OCI-LY1 (cell line): ENCODE data around the gene DCDC2B.

ENCODE experiments used
- H2AFZ ChIP-seq: fragments of 200-600 bp; sonication (generic), shearing (Covaris generic); 2 replicates; pipeline ENCODE4 v1.6.0; 2014; ENCODE audit warnings: antibody characterized with exemption, mild to moderate bottlenecking, low read length
- H3F3A ChIP-seq: fragments of 200-600 bp; sonication (generic), shearing (Covaris generic); 2 replicates; pipeline ENCODE4 v1.6.0; 2014; ENCODE audit warnings: mild to moderate bottlenecking, antibody characterized with exemption, low read length, moderate library complexity; ENCODE audit not compliant: insufficient read depth
- H3K27ac ChIP-seq: fragments of 200-600 bp; sonication (generic); 2 replicates; pipeline ENCODE4 v1.5.1; 2014; ENCODE audit warnings: low read length, mixed run types, mild to moderate bottlenecking, low read depth; ENCODE audit not compliant: poor library complexity, severe bottlenecking
- H3K27me3 ChIP-seq: fragments of 200-600 bp; sonication (generic); 2 replicates; pipeline ENCODE4 v1.6.0; 2014; ENCODE audit warnings: antibody characterized with exemption, mild to moderate bottlenecking, low read length, moderate library complexity; ENCODE audit not compliant: insufficient read depth
- H3K36me3 ChIP-seq: fragments of 200-600 bp; sonication (generic); 2 replicates; pipeline ENCODE4 v1.6.1; 2014; ENCODE audit warnings: mild to moderate bottlenecking, antibody characterized with exemption, low read length, moderate library complexity, mixed read lengths; ENCODE audit not compliant: insufficient read depth
- H3K4me1 ChIP-seq: fragments of 200-600 bp; sonication (generic); 2 replicates; pipeline ENCODE4 v1.5.1; 2014; ENCODE audit warnings: mild to moderate bottlenecking, low read length, moderate library complexity; ENCODE audit not compliant: insufficient read depth, severe bottlenecking
- H3K4me2 ChIP-seq: fragments of 200-600 bp; sonication (generic), shearing (Covaris generic); 2 replicates; pipeline ENCODE4 v1.6.1; 2014; ENCODE audit warnings: low read length
- H3K4me3 ChIP-seq: fragments of 200-600 bp; sonication (generic); 2 replicates; pipeline ENCODE4 v1.5.1; 2014; ENCODE audit warnings: low read length, low read depth, mild to moderate bottlenecking, mixed read lengths; ENCODE audit not compliant: poor library complexity, severe bottlenecking
- H3K79me2 ChIP-seq: fragments of 200-600 bp; shearing (Covaris generic); 2 replicates; pipeline ENCODE4 v1.6.1; 2016; ENCODE audit warnings: mixed run types, low read length, mixed read lengths; ENCODE audit not compliant: insufficient read depth
- H3K9ac ChIP-seq: fragments of 200-600 bp; sonication (generic), shearing (Covaris generic); 2 replicates; pipeline ENCODE4 v1.6.1; 2014; ENCODE audit warnings: mild to moderate bottlenecking, low read length, mixed read lengths
- H3K9me2 ChIP-seq: fragments of 200-600 bp; sonication (generic), shearing (Covaris generic); 2 replicates; pipeline ENCODE4 v1.6.1; 2014; ENCODE audit warnings: low read depth, mild to moderate bottlenecking, low read length, mixed read lengths
- H3K9me3 ChIP-seq: fragments of 200-600 bp; shearing (Covaris generic); 2 replicates; pipeline ENCODE4 v1.6.1; 2014; ENCODE audit warnings: low read length, mixed read lengths
- H4K20me1 ChIP-seq: fragments of 200-600 bp; sonication (generic), shearing (Covaris generic); 2 replicates; pipeline ENCODE4 v1.6.0; 2016; ENCODE audit warnings: mild to moderate bottlenecking, low read length; ENCODE audit not compliant: insufficient read depth
- EZH2 ChIP-seq: fragments of 200-600 bp; sonication (generic), shearing (Covaris generic); IDR thresholded peaks from 2 replicates; pipeline ENCODE4 v1.8.0; 2017; ENCODE audit warnings: borderline replicate concordance, mixed run types, mild to moderate bottlenecking, antibody characterized with exemption, low read length, moderate library complexity, mixed read lengths
- TF ChIP-seq, protein P1 (sequence below): fragments of 200-600 bp; sonication (generic), shearing (Covaris generic); IDR thresholded peaks from 2 replicates; pipeline ENCODE4 v1.5.1; 2017; ENCODE audit warnings: mild to moderate bottlenecking, antibody characterized with exemption, low read length, moderate library complexity, mixed read lengths

Gene DCDC2B

DNA sequence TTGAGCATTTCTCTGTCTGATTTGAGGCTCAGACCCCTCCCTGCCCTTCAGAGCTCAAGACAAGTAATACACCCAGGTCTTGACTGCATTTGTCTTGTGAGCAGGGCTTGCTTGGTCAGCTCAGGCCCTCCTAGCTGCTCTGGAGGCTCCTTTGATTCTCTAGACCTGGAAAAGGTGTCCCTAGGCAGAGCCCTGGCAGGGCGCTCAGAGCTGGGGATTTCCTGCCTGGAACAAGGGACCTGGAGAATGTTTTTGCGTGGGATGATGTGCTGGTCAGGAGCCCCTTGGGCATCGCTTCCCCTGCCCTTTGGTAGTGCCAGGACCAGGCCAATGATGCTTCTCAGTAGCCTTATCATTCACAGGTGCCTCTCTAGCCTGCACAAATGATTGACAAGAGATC, 13.4 kb upstream of the DCDC2B start:
- H3K4me2 ChIP-seq = no peak overlapping the region
- no peak overlapping the region for H3K27ac ChIP-seq
- H3F3A ChIP-seq = no peaks in the 10 kb centered on the region
- H3K9ac ChIP-seq = no peak overlapping the region
- peaks cover 74% of the 10 kb centered on the region for H3K36me3 ChIP-seq
- H3K9me2 ChIP-seq = no peaks in the 10 kb centered on the region
- H3K27me3 ChIP-seq = no peaks in the 10 kb centered on the region
- H3K4me3 ChIP-seq = no peak overlapping the region
- TF ChIP-seq, protein P1, sequence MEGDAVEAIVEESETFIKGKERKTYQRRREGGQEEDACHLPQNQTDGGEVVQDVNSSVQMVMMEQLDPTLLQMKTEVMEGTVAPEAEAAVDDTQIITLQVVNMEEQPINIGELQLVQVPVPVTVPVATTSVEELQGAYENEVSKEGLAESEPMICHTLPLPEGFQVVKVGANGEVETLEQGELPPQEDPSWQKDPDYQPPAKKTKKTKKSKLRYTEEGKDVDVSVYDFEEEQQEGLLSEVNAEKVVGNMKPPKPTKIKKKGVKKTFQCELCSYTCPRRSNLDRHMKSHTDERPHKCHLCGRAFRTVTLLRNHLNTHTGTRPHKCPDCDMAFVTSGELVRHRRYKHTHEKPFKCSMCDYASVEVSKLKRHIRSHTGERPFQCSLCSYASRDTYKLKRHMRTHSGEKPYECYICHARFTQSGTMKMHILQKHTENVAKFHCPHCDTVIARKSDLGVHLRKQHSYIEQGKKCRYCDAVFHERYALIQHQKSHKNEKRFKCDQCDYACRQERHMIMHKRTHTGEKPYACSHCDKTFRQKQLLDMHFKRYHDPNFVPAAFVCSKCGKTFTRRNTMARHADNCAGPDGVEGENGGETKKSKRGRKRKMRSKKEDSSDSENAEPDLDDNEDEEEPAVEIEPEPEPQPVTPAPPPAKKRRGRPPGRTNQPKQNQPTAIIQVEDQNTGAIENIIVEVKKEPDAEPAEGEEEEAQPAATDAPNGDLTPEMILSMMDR = no peak
- no peak for TF ChIP-seq EZH2
- H2AFZ ChIP-seq = no peak overlapping the region
- no peaks in the 10 kb centered on the region for H3K9me3 ChIP-seq
- H4K20me1 ChIP-seq = no peaks in the 10 kb centered on the region
- H3K4me1 ChIP-seq = peaks cover 14% of the 10 kb centered on the region
- no peaks in the 10 kb centered on the region for H3K79me2 ChIP-seq

DNA sequence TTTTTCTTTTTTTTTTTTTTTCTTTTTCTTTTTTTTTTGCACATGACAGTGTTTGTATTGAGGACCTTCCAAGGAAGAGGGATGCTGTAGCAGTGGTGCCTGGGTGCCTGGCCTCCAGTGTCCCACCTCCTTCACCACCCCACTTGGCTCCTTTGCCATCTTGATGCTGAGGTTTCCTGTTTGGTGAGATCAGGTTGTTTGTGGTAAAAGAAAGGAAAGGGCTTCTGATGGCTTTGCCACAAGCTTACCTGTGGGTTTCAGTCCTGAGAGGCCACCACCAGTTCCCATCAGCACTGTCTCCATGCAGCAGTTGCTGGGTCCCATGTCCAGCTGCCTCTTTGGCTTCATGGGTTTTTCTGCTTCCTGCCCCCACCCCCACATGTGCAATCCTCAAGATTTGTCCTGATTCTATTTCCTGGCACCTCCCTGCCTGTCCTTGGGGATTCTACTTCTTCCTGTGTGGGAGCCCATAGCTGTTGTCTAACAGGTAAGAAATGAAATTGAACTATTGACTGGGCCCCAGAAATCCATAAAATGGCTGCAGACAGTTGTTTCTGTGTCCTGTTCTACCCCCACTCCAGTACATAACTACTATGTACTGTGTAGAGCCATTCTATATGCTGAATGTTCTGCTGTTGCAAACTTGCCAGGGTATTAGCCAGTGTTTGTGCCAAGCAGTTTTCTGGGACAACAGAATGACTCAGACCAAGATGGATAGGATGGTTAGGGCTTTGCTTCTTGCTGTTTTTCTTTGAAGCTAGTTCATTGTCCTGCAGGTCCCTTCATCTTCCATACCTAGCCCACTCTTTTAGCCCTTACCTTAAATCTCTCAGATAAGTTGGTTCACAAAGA, 12.7 kb upstream of the DCDC2B start:
- no peak for TF ChIP-seq EZH2
- TF ChIP-seq, protein P1 = no peak
- no peaks in the 10 kb centered on the region for H4K20me1 ChIP-seq

DNA sequence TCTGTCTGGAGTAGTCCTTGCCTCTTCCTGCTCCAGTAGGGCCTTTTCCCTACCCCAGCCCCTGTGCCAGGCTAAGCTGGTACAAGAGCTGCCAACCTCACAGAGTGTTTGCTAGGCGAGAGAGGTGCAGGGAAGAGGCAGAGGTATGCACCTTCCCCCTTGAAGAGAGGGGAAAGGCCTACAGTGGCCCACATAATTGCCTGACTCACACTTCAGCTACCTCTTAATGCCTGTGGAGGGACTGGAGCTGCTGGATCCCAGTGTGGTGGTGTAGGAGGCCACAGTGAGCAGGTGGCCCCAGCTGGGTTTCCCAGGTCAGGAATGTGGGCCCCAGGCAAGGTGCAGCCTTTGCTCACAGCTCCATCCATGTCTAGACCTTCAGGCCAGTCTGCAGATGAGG, 11.8 kb upstream of the DCDC2B start:
- Histone ChIP-seq H3K27ac (no peak overlapping the region), H4K20me1 (no peaks in the 10 kb centered on the region), H3K9me2 (no peaks in the 10 kb centered on the region), H3K4me2 (no peak overlapping the region), H3K4me1 (peaks cover 27% of the 10 kb centered on the region), H2AFZ (no peak overlapping the region), H3K27me3 (no peaks in the 10 kb centered on the region), H3K4me3 (no peak overlapping the region), H3F3A (no peaks in the 10 kb centered on the region), H3K36me3 (peaks cover 60% of the 10 kb centered on the region), H3K79me2 (no peaks in the 10 kb centered on the region), H3K9ac (no peak overlapping the region), H3K9me3 (no peaks in the 10 kb centered on the region)
- TF ChIP-seq, protein P1 = no peak
- TF ChIP-seq EZH2 = no peak

More for the DNA sequence above, 12.7 kb upstream of the DCDC2B start:
- Histone ChIP-seq H3K36me3 (peaks cover 69% of the 10 kb centered on the region), H3K27me3 (no peaks in the 10 kb centered on the region), H3K27ac (no peak overlapping the region), H3F3A (no peaks in the 10 kb centered on the region), H3K4me1 (peaks cover 18% of the 10 kb centered on the region), H3K9me2 (no peaks in the 10 kb centered on the region), H3K79me2 (no peaks in the 10 kb centered on the region), H3K9ac (no peak overlapping the region), H3K9me3 (no peaks in the 10 kb centered on the region), H3K4me2 (no peak overlapping the region), H3K4me3 (no peak overlapping the region), H2AFZ (no peak overlapping the region)
